Fibroblast of mammary gland (primary cell): Measurements from ENCODE around the gene OLIG1.

Experiments used
- DNase-seq: peaks from one replicate; pipeline ENCODE4 v3.0.0-alpha.2; 2010; ENCODE audit warnings: low read depth
- H3K4me3 ChIP-seq: 2 replicates; pipeline ENCODE4 v1.5.1; 2011; ENCODE audit warnings: low read depth, mild to moderate bottlenecking, low read length, moderate library complexity; ENCODE audit not compliant: control insufficient read depth
- CTCF ChIP-seq: conservative IDR thresholded peaks from 2 replicates; pipeline ENCODE4 v1.5.1; 2011; ENCODE audit warnings: low read depth, low read length, inconsistent platforms; ENCODE audit not compliant: control insufficient read depth, insufficient read depth

Gene OLIG1

GRCh38 chr21:33061233-33061632 is 8.7 kb upstream of the OLIG1 start:
- DNase-seq: no peak
- no peak for TF ChIP-seq CTCF
- no peak overlapping the region for H3K4me3 ChIP-seq

GRCh38 chr21:33063375-33063883 is 6.5 kb upstream of the OLIG1 start:
- no peak for TF ChIP-seq CTCF
- DNase-seq: no peak
- H3K4me3 ChIP-seq: no peak overlapping the region

- H3K4me3 ChIP-seq: no peak overlapping the region
- no peak for TF ChIP-seq CTCF
- DNase-seq: no peak
Measured at GRCh38 chr21:33063907-33064622, 5.9 kb upstream of the OLIG1 start.

- DNase-seq: no peak
- no peak overlapping the region for H3K4me3 ChIP-seq
- TF ChIP-seq CTCF: no peak
Measured at GRCh38 chr21:33064623-33065390, 5.1 kb upstream of the OLIG1 start.

- no peak overlapping the region for H3K4me3 ChIP-seq
- no peak for TF ChIP-seq CTCF
- DNase-seq: no peak
Measured at GRCh38 chr21:33067043-33067442, 2.9 kb upstream of the OLIG1 start.

GRCh38 chr21:33067457-33067856 is 2.5 kb upstream of the OLIG1 start:
- TF ChIP-seq CTCF: no peak
- no peak for DNase-seq
- H3K4me3 ChIP-seq: no peak overlapping the region
